HUES64 (cell line): ENCODE data around the gene MR1.
"Not testable (repeated sequence)": the region's sequence is repeated elsewhere in the genome, so short reads cannot be mapped to it uniquely, and the experiment has no call there.

Experiments used
- H3K27ac ChIP-seq: 2 replicates; pipeline ENCODE4 v1.7.0; 2013; ENCODE audit warnings: low read depth, low read length, inconsistent platforms
- H3K27me3 ChIP-seq: 2 replicates; pipeline ENCODE4 v1.6.1; 2013; ENCODE audit warnings: mild to moderate bottlenecking, low read length; ENCODE audit not compliant: insufficient read depth
- H3K36me3 ChIP-seq: 2 replicates; pipeline ENCODE4 v1.6.1; 2013; ENCODE audit warnings: mild to moderate bottlenecking, low read length; ENCODE audit not compliant: insufficient read depth
- H3K4me1 ChIP-seq: 2 replicates; pipeline ENCODE4 v1.6.1; 2013; ENCODE audit warnings: mild to moderate bottlenecking, low read length, moderate library complexity; ENCODE audit not compliant: insufficient read depth
- H3K4me3 ChIP-seq: 2 replicates; pipeline ENCODE4 v1.5.1; 2013; ENCODE audit warnings: mild to moderate bottlenecking, low read length, moderate library complexity
- H3K9ac ChIP-seq: 2 replicates; pipeline ENCODE4 v1.6.1; 2013; ENCODE audit warnings: mild to moderate bottlenecking, low read depth, low read length
- H3K9me3 ChIP-seq: 2 replicates; pipeline ENCODE4 v1.6.1; 2013; ENCODE audit warnings: low read depth, low read length; ENCODE audit not compliant: insufficient read depth
- WGBS: fragments of 150-250, 120-280 bp; methylation state at CpG from one replicate; pipeline ENCODE4 v1.1.7; 2013; ENCODE audit warnings: missing lambda C conversion rate; 5-methylcytosine and 5-hydroxymethylcytosine counted together

MR1 gene

DNA sequence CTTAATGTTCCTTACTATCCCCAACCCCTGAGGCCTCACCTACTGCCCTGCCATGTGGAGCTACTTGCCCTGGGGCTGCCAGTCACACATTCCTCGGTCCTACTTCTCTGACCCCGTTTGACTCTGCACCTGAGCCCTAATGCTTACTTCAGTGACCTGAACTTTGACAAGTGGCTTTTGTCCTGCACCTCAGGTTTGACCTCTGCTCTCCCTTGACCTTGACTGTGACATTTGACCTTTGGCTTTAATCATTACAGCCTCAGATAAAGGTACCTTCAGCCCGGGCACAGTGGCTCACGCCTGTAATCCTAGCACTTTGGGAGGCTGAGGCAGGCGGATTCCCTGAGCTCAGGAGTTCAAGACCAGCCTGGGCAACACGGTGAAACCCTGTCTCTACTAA lies 22.8 kb downstream of the MR1 start:
- 89% methylated on average over 6 of the region's 6 CpGs for WGBS
- Histone ChIP-seq H3K9me3 (no peaks in the 10 kb centered on the region), H3K27me3 (no peaks in the 10 kb centered on the region), H3K27ac (no peak overlapping the region), H3K4me3 (no peak overlapping the region), H3K4me1 (no peaks in the 10 kb centered on the region), H3K36me3 (no peaks in the 10 kb centered on the region), H3K9ac (no peak overlapping the region)

GRCh38 chr1:181057079-181057478 lies 23.3 kb downstream of the MR1 start:
- Histone ChIP-seq H3K36me3 (no peaks in the 10 kb centered on the region), H3K27ac (no peak overlapping the region), H3K4me1 (no peaks in the 10 kb centered on the region), H3K27me3 (no peaks in the 10 kb centered on the region), H3K9me3 (no peaks in the 10 kb centered on the region), H3K4me3 (no peak overlapping the region), H3K9ac (no peak overlapping the region)
- 64% methylated on average over 3 of the region's 3 CpGs for WGBS

DNA sequence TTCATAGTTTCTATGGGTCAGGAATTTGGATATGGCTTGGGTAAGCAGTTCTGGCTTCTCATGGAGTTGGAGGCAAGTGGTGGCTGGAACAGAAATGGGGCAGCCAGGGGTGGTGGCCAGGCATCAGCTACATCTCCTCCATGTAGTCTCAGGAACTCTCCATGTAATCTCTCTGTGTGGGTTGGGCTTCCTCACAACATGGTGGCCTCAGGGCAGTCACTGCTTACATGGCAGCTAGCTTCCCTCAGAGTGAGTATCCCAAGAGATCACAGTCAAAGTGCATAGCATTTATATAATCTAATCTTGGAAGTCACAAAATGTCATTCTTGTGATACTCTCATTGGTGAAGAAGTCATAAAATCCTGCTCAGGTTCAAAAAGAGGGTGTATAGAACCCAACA lies 25.7 kb downstream of the MR1 start:
- Histone ChIP-seq H3K36me3 (no peaks in the 10 kb centered on the region), H3K27me3 (0 out of 2 replicates have a peak, but pooled peaks cover 2% of the 10 kb centered on the region), H3K4me1 (0 out of 2 replicates have a peak, but pooled peaks cover 4% of the 10 kb centered on the region), H3K4me3 (no peak overlapping the region), H3K9ac (no peak overlapping the region), H3K9me3 (no peaks in the 10 kb centered on the region), H3K27ac (no peak overlapping the region)

DNA sequence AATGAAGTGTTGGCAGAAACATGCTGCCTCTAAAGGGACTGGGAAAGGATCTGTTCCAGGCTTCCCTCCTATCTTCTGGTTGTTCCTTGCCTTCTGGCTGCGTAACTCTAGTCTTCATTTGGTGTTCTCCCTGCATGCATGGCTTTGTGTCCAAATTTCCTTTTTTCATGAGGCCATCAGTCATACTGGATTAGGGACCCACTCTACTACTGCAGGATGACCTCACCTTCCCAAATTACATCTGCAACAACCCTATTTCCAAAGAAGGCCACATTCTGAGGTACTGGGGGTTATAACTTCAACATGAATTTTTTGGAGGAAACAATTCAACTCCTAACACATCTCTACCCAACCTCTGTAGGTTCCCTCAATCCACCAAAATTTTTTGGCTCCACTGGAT lies 26.3 kb downstream of the MR1 start:
- no peak overlapping the region for H3K27ac ChIP-seq
- no peaks in the 10 kb centered on the region for H3K36me3 ChIP-seq
- H3K4me1 ChIP-seq: 0 out of 2 replicates have a peak, but pooled peaks cover 5% of the 10 kb centered on the region
- 0 out of 2 replicates have a peak, but pooled peaks cover 2% of the 10 kb centered on the region for H3K27me3 ChIP-seq
- WGBS: 98% methylated on average over 1 of the region's 1 CpG
- no peaks in the 10 kb centered on the region for H3K9me3 ChIP-seq
- no peak overlapping the region for H3K9ac ChIP-seq
- no peak overlapping the region for H3K4me3 ChIP-seq

DNA sequence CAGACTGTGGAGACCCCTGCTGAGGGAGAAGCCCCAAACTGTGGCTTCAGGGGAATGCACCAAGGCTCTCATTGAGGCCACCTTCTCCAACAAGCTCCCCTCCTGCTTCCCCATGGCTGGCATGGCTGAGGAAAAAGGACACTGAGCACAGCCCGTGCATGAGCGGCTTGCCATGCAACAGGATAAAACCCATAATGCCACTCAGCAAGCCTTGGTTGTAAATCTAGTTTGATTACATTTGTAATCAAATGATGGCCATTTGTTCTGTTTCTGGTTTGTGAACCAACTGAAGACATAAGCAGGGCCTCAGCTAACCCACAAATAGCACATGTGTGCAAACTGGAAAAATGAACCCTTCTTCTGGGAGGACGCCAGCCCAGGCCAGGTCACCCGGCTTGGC lies 27.2 kb downstream of the MR1 start:
- not testable (repeated sequence) for H3K4me1 ChIP-seq, H3K36me3 ChIP-seq, H3K9me3 ChIP-seq, H3K27ac ChIP-seq, H3K9ac ChIP-seq, H3K27me3 ChIP-seq, H3K4me3 ChIP-seq
- WGBS: 97% methylated on average over 4 of the region's 4 CpGs

DNA sequence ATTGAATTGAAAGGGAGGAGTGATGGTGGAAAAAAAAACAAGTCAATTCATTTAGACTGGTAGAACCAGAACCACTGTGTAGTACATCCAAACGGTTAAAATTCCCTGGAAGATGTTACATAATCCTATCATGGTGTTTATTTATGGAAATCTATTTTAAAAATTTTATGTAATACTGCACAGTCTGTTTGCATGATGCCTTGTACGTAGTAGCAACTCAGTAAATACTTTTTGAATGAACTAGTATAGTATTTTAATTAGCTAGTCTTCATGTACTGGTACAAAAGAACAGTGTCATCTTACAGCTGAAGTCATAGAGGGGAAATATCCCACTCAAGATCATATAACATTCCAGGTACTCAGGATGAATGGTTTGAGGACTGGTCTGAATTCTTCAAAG lies 27.7 kb downstream of the MR1 start:
- Histone ChIP-seq H3K27me3 (0 out of 2 replicates have a peak, but pooled peaks cover 2% of the 10 kb centered on the region), H3K36me3 (no peaks in the 10 kb centered on the region), H3K4me3 (no peak overlapping the region), H3K9me3 (no peaks in the 10 kb centered on the region), H3K4me1 (peaks cover 13% of the 10 kb centered on the region), H3K27ac (no peak overlapping the region), H3K9ac (no peak overlapping the region)
- WGBS: 100% methylated on average over 1 of the region's 2 CpGs

DNA sequence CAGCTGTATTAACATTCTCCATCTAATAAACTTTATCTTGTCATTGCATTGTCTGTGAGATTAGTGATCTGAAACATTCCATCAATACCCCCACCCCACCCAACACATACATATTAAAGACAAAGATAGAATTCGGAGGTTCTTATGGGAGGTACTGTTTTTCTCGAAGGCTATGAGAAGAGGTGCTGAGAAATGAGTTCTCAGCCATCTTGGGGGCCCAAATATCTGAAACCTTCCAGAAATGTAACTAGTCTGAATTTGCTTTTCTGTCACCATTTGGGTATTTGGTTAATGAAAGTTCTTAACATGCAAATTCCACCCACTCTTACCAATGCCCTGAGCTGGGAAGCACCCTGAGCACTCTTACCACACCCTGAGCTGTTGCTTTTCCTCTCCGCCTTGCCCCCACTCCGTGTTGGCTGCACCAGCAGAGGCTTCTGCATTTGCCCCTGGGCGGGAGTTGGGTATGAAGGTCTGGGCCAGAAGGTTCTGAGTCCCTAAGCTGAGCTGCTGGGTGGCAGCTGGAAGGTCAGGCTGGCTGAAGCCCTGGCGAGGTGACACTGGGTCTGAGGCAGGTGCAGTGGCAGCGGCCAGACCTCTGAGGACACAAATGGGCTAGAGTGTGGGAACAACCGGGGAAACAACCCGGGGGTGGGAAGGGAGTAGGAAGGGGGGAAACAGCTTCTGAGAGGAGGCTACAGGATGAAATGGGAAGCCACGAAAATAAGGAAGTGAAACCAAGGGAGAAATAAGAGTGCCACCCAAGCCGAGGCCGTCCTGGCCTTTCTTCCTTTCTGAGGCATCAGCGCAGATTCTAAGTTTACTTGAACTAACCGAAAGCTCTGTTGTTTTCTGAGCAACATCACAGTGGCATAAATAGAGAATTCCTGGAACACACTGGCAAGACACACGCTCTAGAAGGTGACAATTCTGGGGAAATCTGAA lies 28.4 kb downstream of the MR1 start:
- Histone ChIP-seq H3K9me3 (no peaks in the 10 kb centered on the region), H3K27me3 (0 out of 2 replicates have a peak, but pooled peaks cover 2% of the 10 kb centered on the region), H3K4me1 (peaks cover 13% of the 10 kb centered on the region), H3K36me3 (no peaks in the 10 kb centered on the region), H3K4me3 (no peak overlapping the region), H3K9ac (no peak overlapping the region), H3K27ac (no peak overlapping the region)
- 89% methylated on average over 15 of the region's 15 CpGs for WGBS

DNA sequence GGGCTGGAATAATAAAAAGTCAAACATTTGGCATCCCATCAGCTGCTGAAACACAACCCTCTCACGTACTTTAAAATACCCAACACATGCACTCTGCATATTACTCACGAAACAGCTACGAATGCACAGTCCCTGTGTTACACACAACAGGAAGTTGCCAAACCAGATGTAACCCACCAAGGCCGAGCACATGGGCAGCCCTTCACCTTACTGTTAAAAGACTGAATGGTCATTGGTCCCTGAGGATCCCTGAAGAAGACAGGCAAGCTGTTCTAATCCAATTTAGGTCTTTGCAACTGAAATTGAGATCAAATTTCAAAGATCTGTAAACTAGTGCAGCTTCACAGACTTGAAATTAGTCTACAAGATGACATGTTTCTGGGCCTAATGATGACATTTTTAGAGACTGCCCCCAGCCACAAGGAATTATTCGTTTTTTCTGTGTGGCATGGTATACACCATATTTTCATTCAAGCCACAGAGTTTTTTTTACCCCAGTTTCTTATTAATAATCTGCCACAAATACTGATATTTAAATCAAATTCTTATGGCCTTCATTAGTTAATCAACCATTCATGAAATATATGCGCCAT lies 29.1 kb downstream of the MR1 start:
- WGBS: 90% methylated on average over 6 of the region's 6 CpGs
- H3K9ac ChIP-seq: no peak overlapping the region
- H3K36me3 ChIP-seq: no peaks in the 10 kb centered on the region
- H3K4me1 ChIP-seq: peaks cover 13% of the 10 kb centered on the region
- no peak overlapping the region for H3K4me3 ChIP-seq
- 0 out of 2 replicates have a peak, but pooled peaks cover 2% of the 10 kb centered on the region for H3K27me3 ChIP-seq
- H3K27ac ChIP-seq: no peak overlapping the region
- no peaks in the 10 kb centered on the region for H3K9me3 ChIP-seq

DNA sequence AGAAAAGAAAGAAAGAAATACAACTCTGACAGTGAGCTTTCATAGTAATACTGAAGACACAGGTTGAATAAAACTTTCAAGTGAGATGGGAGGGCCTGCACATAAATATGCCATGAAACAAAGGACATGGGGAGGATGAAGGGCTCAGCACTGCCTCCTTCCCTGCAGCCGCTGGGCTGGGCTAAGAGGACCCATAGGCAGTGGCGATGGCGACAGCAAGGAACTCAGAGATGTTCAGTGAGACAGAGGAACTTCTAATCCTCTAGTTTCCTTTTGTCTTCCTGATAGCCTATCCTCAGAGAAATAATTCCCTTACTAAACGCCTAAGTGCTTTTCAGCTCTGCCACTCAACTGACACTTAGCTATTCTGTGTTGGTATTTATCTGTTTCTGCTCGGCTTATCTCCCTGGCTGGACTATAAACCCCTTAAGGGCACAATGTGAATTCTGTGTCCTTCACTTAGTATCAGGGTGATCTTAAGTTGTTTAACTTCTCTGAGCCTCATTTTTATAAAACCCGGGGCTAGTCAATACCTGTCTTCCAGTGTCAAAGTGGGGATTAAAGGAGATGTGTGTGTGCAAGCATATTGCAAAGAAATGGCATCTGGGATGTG lies 30.3 kb downstream of the MR1 start:
- no peak overlapping the region for H3K4me3 ChIP-seq
- 0 out of 2 replicates have a peak, but pooled peaks cover 2% of the 10 kb centered on the region for H3K27me3 ChIP-seq
- no peak overlapping the region for H3K9ac ChIP-seq
- H3K9me3 ChIP-seq: no peaks in the 10 kb centered on the region
- H3K36me3 ChIP-seq: no peaks in the 10 kb centered on the region
- no peak overlapping the region for H3K27ac ChIP-seq
- peaks cover 13% of the 10 kb centered on the region for H3K4me1 ChIP-seq
- WGBS: 70% methylated on average over 6 of the region's 6 CpGs

- H3K27ac ChIP-seq: no peak overlapping the region
- no peak overlapping the region for H3K4me3 ChIP-seq
- no peaks in the 10 kb centered on the region for H3K9me3 ChIP-seq
- no peak overlapping the region for H3K9ac ChIP-seq
- no peaks in the 10 kb centered on the region for H3K36me3 ChIP-seq
- WGBS: 80% methylated on average over 1 of the region's 1 CpG
- H3K4me1 ChIP-seq: peaks cover 13% of the 10 kb centered on the region
- 0 out of 2 replicates have a peak, but pooled peaks cover 2% of the 10 kb centered on the region for H3K27me3 ChIP-seq
These were observed 30.9 kb downstream of the MR1 start for GRCh38 chr1:181064702-181065101.

- H3K27me3 ChIP-seq: no peaks in the 10 kb centered on the region
- peaks cover 23% of the 10 kb centered on the region for H3K4me1 ChIP-seq
- H3K9ac ChIP-seq: no peak overlapping the region
- no peaks in the 10 kb centered on the region for H3K36me3 ChIP-seq
- no peak overlapping the region for H3K27ac ChIP-seq
- H3K4me3 ChIP-seq: no peak overlapping the region
- H3K9me3 ChIP-seq: no peaks in the 10 kb centered on the region
- WGBS: 86% methylated on average over 10 of the region's 10 CpGs
These were observed 39.9 kb downstream of the MR1 start for GRCh38 chr1:181073638-181074037.
